Measurements from ENCODE around the gene POPDC3. TPM values are rescaled to one million over a fixed set of nuclear protein-coding genes. Genes with fewer than 3 reads are reported as not detected.
"Not testable (repeated sequence)": the region's sequence is repeated elsewhere in the genome, so short reads cannot be mapped to it uniquely, and the experiment has no call there.

POPDC3 gene
- total RNA-seq, 1 experiment from 2014 or later, result 5.7 TPM

DNA sequence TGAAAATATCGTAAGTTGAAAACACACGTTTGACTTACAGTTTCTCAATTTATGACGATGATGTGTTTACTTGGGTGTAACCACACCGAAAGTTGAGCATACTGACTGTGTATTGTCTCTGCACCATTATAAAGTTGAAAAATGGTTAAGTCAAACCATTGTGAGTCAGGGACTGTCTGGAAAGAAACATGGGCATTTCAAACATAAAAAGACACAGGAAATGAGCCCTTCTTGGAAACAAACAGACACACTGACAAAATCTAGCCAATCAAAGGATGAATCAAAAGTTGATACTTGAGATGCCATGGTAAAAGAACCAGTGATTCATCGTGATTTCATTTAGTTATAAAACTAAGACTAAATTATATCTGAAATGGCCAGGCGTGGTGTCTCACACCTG, 5.3 kb downstream of the POPDC3 start:
- H3K4me2 ChIP-seq (ENCODE audit: insufficient read depth, insufficient read length, low read length), result no peak overlapping the region

DNA sequence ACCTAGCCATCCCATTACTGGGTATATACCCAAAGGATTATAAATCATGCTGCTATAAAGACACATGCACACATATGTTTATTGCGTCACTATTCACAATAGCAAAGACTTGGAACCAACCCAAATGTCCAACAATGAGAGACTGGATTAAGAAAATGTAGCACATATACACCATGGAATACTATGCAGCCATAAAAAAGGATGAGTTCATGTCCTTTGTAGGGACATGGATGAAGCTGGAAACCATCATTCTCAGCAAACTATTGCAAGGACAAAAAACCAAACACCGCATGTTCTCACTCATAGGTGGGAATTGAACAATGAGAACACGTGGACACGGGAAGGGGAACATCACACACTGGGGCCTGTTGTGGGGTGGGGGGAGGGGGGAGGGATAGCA, 7.3 kb downstream of the POPDC3 start:
- not testable (repeated sequence) for H3K56ac ChIP-seq (ENCODE audit: insufficient read length, low read depth, low read length); H2BK20ac ChIP-seq (ENCODE audit: low read depth, low read length, poor library complexity, severe bottlenecking); H3K27me3 ChIP-seq (ENCODE audit: insufficient read depth, low read length); H3K79me2 ChIP-seq (ENCODE audit: insufficient read depth, low read length); H4K20me1 ChIP-seq (ENCODE audit: control insufficient read depth, insufficient read depth, insufficient read length); H2BK12ac ChIP-seq (ENCODE audit: insufficient read length, low read depth, low read length); H3K4me2 ChIP-seq (ENCODE audit: insufficient read depth, insufficient read length, low read length); H4K91ac ChIP-seq (ENCODE audit: insufficient read length, low read depth, low read length); H3K4ac ChIP-seq (ENCODE audit: low read depth, low read length); H3K27ac Mint-ChIP-seq; H4K5ac ChIP-seq (ENCODE audit: insufficient read length, low read depth, low read length); H3K4me1 ChIP-seq (ENCODE audit: insufficient read depth, low read length); H2BK120ac ChIP-seq (ENCODE audit: low read depth, low read length, poor library complexity, severe bottlenecking); DNase-seq; H3K14ac ChIP-seq (ENCODE audit: insufficient read depth, low read length); H3K4me3 Mint-ChIP-seq; H3K4me1 Mint-ChIP-seq; H3K18ac ChIP-seq (ENCODE audit: insufficient read length, low read depth, low read length); H3K36me3 Mint-ChIP-seq (ENCODE audit: insufficient read depth in 1 of 3, low read depth in 3 of 3); H3K9ac ChIP-seq (ENCODE audit: extremely low read depth, insufficient read length, low read length); H3K79me1 ChIP-seq (ENCODE audit: insufficient read depth, low read depth, low read length, poor library complexity, severe bottlenecking); H2BK5ac ChIP-seq (ENCODE audit: insufficient read length, low read length); H3K23ac ChIP-seq (ENCODE audit: insufficient read length, low read depth, low read length); H3T11ph ChIP-seq (ENCODE audit: low read length); H2BK15ac ChIP-seq (ENCODE audit: low read depth, low read length); H3K27ac ChIP-seq (ENCODE audit: insufficient read length, low read depth, low read length); H3K9me3 ChIP-seq (ENCODE audit: control insufficient read depth, low read depth, low read length); H2AFZ ChIP-seq (ENCODE audit: low read length); H4K8ac ChIP-seq (replicated peaks; ENCODE audit: insufficient read length, low read depth, low read length); H3K27me3 Mint-ChIP-seq (ENCODE audit: low read depth); H3K9me3 Mint-ChIP-seq; H2AK5ac ChIP-seq (ENCODE audit: insufficient read length, low read length); H3K23me2 ChIP-seq (ENCODE audit: insufficient read length, low read depth, low read length, poor library complexity, severe bottlenecking)
- no CpG with 5 or more reads among the region's 4 CpGs for WGBS (ENCODE audit: extremely low coverage, insufficient read length, low lambda C conversion rate)

More for the DNA sequence above, 5.3 kb downstream of the POPDC3 start:
- Histone ChIP-seq H4K5ac (ENCODE audit: insufficient read length, low read depth, low read length) (no peak overlapping the region), H2BK5ac (ENCODE audit: insufficient read length, low read length) (no peak overlapping the region), H3K23me2 (ENCODE audit: insufficient read length, low read depth, low read length, poor library complexity, severe bottlenecking) (peaks cover 6% of the 10 kb centered on the region), H2BK12ac (ENCODE audit: insufficient read length, low read depth, low read length) (no peak overlapping the region), H2AK5ac (ENCODE audit: insufficient read length, low read length) (no peak overlapping the region), H2AFZ (ENCODE audit: low read length) (no peak overlapping the region), H3K4me1 (ENCODE audit: insufficient read depth, low read length) (no peaks in the 10 kb centered on the region), H3K9ac (ENCODE audit: extremely low read depth, insufficient read length, low read length) (no peak overlapping the region), H4K91ac (ENCODE audit: insufficient read length, low read depth, low read length) (no peak overlapping the region), H4K20me1 (ENCODE audit: control insufficient read depth, insufficient read depth, insufficient read length) (no peaks in the 10 kb centered on the region), H2BK20ac (ENCODE audit: low read depth, low read length, poor library complexity, severe bottlenecking) (no peak overlapping the region), H3K23ac (ENCODE audit: insufficient read length, low read depth, low read length) (no peak overlapping the region), H3T11ph (ENCODE audit: low read length) (no peak overlapping the region), H2BK120ac (ENCODE audit: low read depth, low read length, poor library complexity, severe bottlenecking) (no peak overlapping the region), H3K27ac (ENCODE audit: insufficient read length, low read depth, low read length) (no peak overlapping the region), H3K4ac (ENCODE audit: low read depth, low read length) (no peak overlapping the region), H3K9me3 (ENCODE audit: control insufficient read depth, low read depth, low read length) (no peaks in the 10 kb centered on the region), H3K14ac (ENCODE audit: insufficient read depth, low read length) (no peak overlapping the region), H3K56ac (ENCODE audit: insufficient read length, low read depth, low read length) (no peak overlapping the region), H3K79me1 (ENCODE audit: insufficient read depth, low read depth, low read length, poor library complexity, severe bottlenecking) (no peaks in the 10 kb centered on the region), H3K18ac (ENCODE audit: insufficient read length, low read depth, low read length) (no peak overlapping the region), H2BK15ac (ENCODE audit: low read depth, low read length) (no peak overlapping the region), H3K27me3 (ENCODE audit: insufficient read depth, low read length) (no peaks in the 10 kb centered on the region), H4K8ac (replicated peaks; ENCODE audit: insufficient read length, low read depth, low read length) (no peak overlapping the region), H3K79me2 (ENCODE audit: insufficient read depth, low read length) (no peaks in the 10 kb centered on the region)
- no peak for TF ChIP-seq CTCF (conservative IDR thresholded peaks at IDR 0.05)
- peaks cover 16% of the 10 kb centered on the region for H3K27me3 Mint-ChIP-seq (ENCODE audit: low read depth)
- H3K27ac Mint-ChIP-seq, result no peak overlapping the region
- H3K4me1 Mint-ChIP-seq, result peaks cover 6 to 10% of the 10 kb centered on the region in 2 experiments
- no peaks in the 10 kb centered on the region for H3K9me3 Mint-ChIP-seq
- H3K4me3 Mint-ChIP-seq, result no peak overlapping the region
- H3K36me3 Mint-ChIP-seq (ENCODE audit: insufficient read depth in 1 of 3, low read depth in 3 of 3), result no peaks in the 10 kb centered on the region
- no peak for DNase-seq
- WGBS (ENCODE audit: extremely low coverage, insufficient read length, low lambda C conversion rate), result no CpG with 5 or more reads among the region's 6 CpGs
